Measurements from ENCODE around the gene NT5C2.

Gene NT5C2

DNA sequence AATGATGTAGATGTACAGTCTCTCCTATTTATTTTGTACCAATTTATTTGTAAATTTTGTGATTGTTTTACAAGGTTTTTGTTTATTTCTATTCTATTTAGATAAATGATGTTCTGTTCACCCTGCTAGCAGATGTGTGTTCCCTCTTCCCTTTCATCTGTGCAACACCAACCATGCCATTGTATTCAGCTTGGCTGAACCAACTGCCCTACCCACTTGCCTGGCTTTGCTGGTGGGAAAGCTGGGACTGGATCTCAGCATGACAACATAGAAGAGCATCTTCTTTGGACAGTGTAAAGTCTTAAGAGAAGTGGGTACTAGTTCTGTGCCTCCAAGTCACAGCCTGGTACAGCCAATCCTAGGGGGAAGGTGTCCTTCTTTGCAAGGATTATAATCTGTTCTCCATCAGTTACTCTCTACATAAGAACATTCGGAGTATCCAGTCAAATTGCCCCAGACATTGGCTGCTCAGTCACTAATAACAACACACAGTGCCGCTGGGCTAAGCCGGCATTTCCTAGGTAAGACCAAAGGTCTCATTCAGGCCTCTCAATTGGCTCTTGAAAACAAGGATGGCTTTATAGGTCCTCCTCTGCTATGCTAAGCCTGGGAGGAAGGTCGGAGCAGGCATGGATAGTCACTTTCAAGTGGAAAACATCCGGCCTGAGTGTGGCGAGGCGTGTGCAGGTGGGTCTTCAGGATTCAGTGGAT, 109.7 kb downstream of the NT5C2 start:
- H3K9me3 ChIP-seq (ENCODE audit: control insufficient read depth in 5 of 5, low read length in 5 of 5): no peaks in the 10 kb centered on the region
- H3K4me1 ChIP-seq (ENCODE audit: control insufficient read depth in 5 of 5, insufficient read depth in 5 of 5, low read length in 5 of 5): no peaks in the 10 kb centered on the region
- no peaks in the 10 kb centered on the region for H3K27me3 ChIP-seq (ENCODE audit: control insufficient read depth in 5 of 5, insufficient read depth in 4 of 5, low read length in 5 of 5)
- H3K9ac ChIP-seq (ENCODE audit: low read length in 5 of 5): no peak overlapping the region
- H3K36me3 ChIP-seq (ENCODE audit: control insufficient read depth in 5 of 5, insufficient read depth in 5 of 5, low read length in 5 of 5): peaks cover 13 to 57% (median 30%) of the 10 kb centered on the region in 5 donors
- no peak overlapping the region for H3K27ac ChIP-seq (ENCODE audit: low read depth, low read length)
- no peak overlapping the region for H3K4me3 ChIP-seq (ENCODE audit: low read depth in 1 of 5, low read length in 5 of 5)

DNA sequence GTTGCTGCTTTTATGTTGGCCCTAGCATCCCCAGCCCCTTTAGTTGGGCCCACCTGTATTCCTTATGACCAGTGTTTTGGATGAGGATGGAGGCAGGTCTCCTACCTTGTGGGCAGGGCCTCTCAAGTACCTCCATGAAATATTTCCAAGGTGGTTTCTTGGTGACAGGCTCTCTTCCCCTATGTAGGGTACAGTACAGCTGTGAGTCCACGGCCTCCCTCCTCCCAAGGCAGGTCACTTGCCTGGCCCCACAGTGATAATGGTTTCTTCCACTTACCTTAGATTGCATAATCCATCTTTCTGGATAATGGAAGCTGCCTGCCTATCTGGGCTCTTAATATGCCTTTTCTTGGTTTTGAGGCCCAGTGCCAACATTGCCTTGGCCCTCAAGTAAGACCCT, 110.4 kb downstream of the NT5C2 start:
- peaks cover 9 to 57% (median 28%) of the 10 kb centered on the region in 5 donors for H3K36me3 ChIP-seq (ENCODE audit: control insufficient read depth in 5 of 5, insufficient read depth in 5 of 5, low read length in 5 of 5)
- H3K27ac ChIP-seq (ENCODE audit: low read depth, low read length): no peak overlapping the region
- no peaks in the 10 kb centered on the region for H3K27me3 ChIP-seq (ENCODE audit: control insufficient read depth in 5 of 5, insufficient read depth in 4 of 5, low read length in 5 of 5)
- no peaks in the 10 kb centered on the region for H3K4me1 ChIP-seq (ENCODE audit: control insufficient read depth in 5 of 5, insufficient read depth in 5 of 5, low read length in 5 of 5)
- no peaks in the 10 kb centered on the region for H3K9me3 ChIP-seq (ENCODE audit: control insufficient read depth in 5 of 5, low read length in 5 of 5)
- H3K4me3 ChIP-seq (ENCODE audit: low read depth in 1 of 5, low read length in 5 of 5): no peak overlapping the region
- no peak overlapping the region for H3K9ac ChIP-seq (ENCODE audit: low read length in 5 of 5)

DNA sequence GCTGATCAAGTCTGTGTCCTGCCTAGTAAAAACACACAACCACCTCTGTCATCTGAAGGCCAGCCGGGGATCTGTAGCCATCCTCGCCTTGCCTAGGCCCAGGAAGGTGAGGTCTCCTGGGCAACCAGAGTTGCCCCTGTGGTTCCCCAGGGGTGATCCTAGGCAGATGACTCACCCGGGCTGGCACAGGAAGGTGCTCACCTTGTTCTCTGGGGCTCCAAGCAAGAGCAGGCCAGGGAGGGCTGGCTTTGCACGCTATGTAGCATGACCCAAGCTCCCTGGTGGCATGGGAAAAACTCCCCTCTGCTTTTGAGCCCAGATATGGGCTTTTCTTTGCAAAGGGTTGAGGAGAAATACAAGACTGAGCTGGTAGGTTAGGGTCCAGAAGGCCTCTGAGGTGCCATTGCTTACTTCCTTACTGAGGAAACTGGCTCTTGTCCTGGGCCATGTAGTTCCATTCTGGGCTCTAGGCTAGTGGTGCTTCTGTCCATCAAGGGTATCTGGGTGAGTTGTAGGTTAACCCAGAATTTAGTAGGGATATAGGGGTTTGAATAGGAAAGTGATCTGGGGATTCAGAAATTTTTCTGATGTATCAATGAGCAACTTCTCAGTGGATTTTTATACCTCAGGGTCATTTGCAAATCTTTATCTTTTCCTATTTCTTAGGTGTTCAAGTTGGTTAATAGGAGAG, 112.0 kb downstream of the NT5C2 start:
- Histone ChIP-seq H3K4me3 (ENCODE audit: low read depth in 1 of 5, low read length in 5 of 5) (no peak overlapping the region), H3K36me3 (ENCODE audit: control insufficient read depth in 5 of 5, insufficient read depth in 5 of 5, low read length in 5 of 5) (peaks cover 3 to 59% (median 37%) of the 10 kb centered on the region in 5 donors), H3K27ac (ENCODE audit: low read depth, low read length) (no peak overlapping the region), H3K9me3 (ENCODE audit: control insufficient read depth in 5 of 5, low read length in 5 of 5) (no peaks in the 10 kb centered on the region), H3K9ac (ENCODE audit: low read length in 5 of 5) (no peak overlapping the region), H3K4me1 (ENCODE audit: control insufficient read depth in 5 of 5, insufficient read depth in 5 of 5, low read length in 5 of 5) (no peaks in the 10 kb centered on the region), H3K27me3 (ENCODE audit: control insufficient read depth in 5 of 5, insufficient read depth in 4 of 5, low read length in 5 of 5) (no peaks in the 10 kb centered on the region)

DNA sequence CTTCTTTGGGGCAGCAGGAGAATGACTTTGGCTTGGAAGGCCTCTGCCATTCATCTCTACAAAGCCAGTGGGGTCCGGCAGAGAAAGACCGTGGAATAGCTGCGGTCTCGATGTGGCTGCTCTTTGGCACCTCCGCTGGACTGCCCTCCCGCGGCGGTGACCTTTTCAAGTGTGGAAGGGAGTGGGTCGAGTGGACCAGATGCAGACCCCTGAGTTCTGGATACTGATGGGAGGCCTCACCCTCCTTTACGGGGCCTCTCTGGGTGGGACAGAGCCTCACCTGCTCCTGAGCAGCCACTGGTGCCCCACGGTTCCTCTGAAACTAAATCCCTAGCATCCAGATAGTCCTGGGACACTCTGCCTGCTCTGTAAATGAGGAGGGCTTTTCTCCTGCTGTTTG, 113.1 kb downstream of the NT5C2 start:
- H3K9ac ChIP-seq (ENCODE audit: low read length in 5 of 5): no peak overlapping the region
- H3K9me3 ChIP-seq (ENCODE audit: control insufficient read depth in 5 of 5, low read length in 5 of 5): no peaks in the 10 kb centered on the region
- no peaks in the 10 kb centered on the region for H3K27me3 ChIP-seq (ENCODE audit: control insufficient read depth in 5 of 5, insufficient read depth in 4 of 5, low read length in 5 of 5)
- H3K27ac ChIP-seq (ENCODE audit: low read depth, low read length): no peak overlapping the region
- H3K4me1 ChIP-seq (ENCODE audit: control insufficient read depth in 5 of 5, insufficient read depth in 5 of 5, low read length in 5 of 5): no peaks in the 10 kb centered on the region
- H3K36me3 ChIP-seq (ENCODE audit: control insufficient read depth in 5 of 5, insufficient read depth in 5 of 5, low read length in 5 of 5): peaks cover 0 to 52% (median 29%) of the 10 kb centered on the region in 5 donors
- H3K4me3 ChIP-seq (ENCODE audit: low read depth in 1 of 5, low read length in 5 of 5): no peak overlapping the region

DNA sequence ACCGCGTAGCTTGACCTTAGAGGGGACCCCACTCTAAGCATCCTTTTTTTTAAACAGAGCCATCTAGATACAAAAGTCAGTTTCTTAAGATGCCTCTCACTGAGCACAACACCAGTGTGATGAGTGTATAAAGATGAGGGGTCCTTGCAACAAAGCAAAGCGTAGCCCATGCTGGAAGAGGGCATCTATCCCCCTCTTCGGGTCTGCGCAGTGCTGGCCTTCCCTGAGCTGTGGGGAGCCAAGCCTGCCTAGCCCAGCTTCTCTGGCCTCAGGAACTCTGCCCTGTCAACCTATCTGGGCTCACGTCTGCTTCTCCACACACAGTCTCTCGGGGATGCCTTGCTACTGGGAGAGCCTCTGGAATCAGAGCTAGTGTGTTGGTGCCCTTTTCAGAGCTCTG, 114.0 kb downstream of the NT5C2 start:
- Histone ChIP-seq H3K4me1 (ENCODE audit: control insufficient read depth in 5 of 5, insufficient read depth in 5 of 5, low read length in 5 of 5) (no peaks in the 10 kb centered on the region), H3K9ac (ENCODE audit: low read length in 5 of 5) (no peak overlapping the region), H3K27me3 (ENCODE audit: control insufficient read depth in 5 of 5, insufficient read depth in 4 of 5, low read length in 5 of 5) (no peaks in the 10 kb centered on the region), H3K9me3 (ENCODE audit: control insufficient read depth in 5 of 5, low read length in 5 of 5) (no peaks in the 10 kb centered on the region), H3K4me3 (ENCODE audit: low read depth in 1 of 5, low read length in 5 of 5) (no peak overlapping the region), H3K36me3 (ENCODE audit: control insufficient read depth in 5 of 5, insufficient read depth in 5 of 5, low read length in 5 of 5) (peaks cover 0 to 44% (median 27%) of the 10 kb centered on the region in 5 donors), H3K27ac (ENCODE audit: low read depth, low read length) (no peak overlapping the region)

DNA sequence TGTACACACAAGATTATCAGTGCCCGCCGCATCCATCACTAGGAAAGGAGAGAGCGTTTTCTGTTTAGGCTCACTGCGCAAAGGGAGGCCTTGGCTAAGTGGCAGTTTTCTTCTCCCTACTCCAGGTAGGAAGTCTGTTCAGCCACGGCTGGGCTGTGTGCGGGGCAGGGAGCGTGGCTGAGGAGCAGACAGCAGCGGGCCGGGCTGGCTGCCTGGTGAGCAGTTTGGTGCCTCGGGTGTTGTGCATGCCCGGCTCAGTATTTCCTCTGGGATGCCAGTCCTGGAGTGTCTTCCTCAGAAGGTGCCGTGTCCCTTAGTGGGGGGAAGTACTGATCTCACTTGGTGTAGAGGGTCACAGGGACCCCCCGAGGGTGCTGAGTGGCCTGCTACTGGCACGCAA, 114.4 kb downstream of the NT5C2 start:
- Histone ChIP-seq H3K4me3 (ENCODE audit: low read depth in 1 of 5, low read length in 5 of 5) (no peak overlapping the region), H3K9me3 (ENCODE audit: control insufficient read depth in 5 of 5, low read length in 5 of 5) (no peaks in the 10 kb centered on the region), H3K27me3 (ENCODE audit: control insufficient read depth in 5 of 5, insufficient read depth in 4 of 5, low read length in 5 of 5) (no peaks in the 10 kb centered on the region), H3K9ac (ENCODE audit: low read length in 5 of 5) (no peak overlapping the region), H3K4me1 (ENCODE audit: control insufficient read depth in 5 of 5, insufficient read depth in 5 of 5, low read length in 5 of 5) (no peaks in the 10 kb centered on the region), H3K36me3 (ENCODE audit: control insufficient read depth in 5 of 5, insufficient read depth in 5 of 5, low read length in 5 of 5) (peaks cover 0 to 40% (median 25%) of the 10 kb centered on the region in 5 donors), H3K27ac (ENCODE audit: low read depth, low read length) (no peak overlapping the region)

DNA sequence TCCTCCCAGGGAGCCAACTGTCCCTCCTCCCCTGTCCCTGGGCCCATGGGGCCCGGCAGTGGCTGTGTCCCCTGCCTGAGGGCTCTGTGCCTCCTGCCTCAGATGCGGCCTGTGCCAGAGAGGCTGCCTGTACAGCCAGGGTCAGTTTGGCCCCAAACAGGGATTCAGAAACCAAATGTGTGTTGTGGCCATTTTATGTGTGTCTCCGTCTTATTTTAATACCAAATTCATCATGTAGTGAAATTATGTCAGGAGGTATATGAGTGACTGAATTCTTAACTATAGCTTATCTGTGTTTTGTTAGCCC, 114.8 kb downstream of the NT5C2 start:
- H3K27me3 ChIP-seq (ENCODE audit: control insufficient read depth in 5 of 5, insufficient read depth in 4 of 5, low read length in 5 of 5): no peaks in the 10 kb centered on the region
- H3K27ac ChIP-seq (ENCODE audit: low read depth, low read length): no peak overlapping the region
- H3K9ac ChIP-seq (ENCODE audit: low read length in 5 of 5): no peak overlapping the region
- H3K4me3 ChIP-seq (ENCODE audit: low read depth in 1 of 5, low read length in 5 of 5): no peak overlapping the region
- H3K9me3 ChIP-seq (ENCODE audit: control insufficient read depth in 5 of 5, low read length in 5 of 5): no peaks in the 10 kb centered on the region
- H3K36me3 ChIP-seq (ENCODE audit: control insufficient read depth in 5 of 5, insufficient read depth in 5 of 5, low read length in 5 of 5): peaks cover 0 to 35% (median 21%) of the 10 kb centered on the region in 5 donors
- H3K4me1 ChIP-seq (ENCODE audit: control insufficient read depth in 5 of 5, insufficient read depth in 5 of 5, low read length in 5 of 5): no peaks in the 10 kb centered on the region

DNA sequence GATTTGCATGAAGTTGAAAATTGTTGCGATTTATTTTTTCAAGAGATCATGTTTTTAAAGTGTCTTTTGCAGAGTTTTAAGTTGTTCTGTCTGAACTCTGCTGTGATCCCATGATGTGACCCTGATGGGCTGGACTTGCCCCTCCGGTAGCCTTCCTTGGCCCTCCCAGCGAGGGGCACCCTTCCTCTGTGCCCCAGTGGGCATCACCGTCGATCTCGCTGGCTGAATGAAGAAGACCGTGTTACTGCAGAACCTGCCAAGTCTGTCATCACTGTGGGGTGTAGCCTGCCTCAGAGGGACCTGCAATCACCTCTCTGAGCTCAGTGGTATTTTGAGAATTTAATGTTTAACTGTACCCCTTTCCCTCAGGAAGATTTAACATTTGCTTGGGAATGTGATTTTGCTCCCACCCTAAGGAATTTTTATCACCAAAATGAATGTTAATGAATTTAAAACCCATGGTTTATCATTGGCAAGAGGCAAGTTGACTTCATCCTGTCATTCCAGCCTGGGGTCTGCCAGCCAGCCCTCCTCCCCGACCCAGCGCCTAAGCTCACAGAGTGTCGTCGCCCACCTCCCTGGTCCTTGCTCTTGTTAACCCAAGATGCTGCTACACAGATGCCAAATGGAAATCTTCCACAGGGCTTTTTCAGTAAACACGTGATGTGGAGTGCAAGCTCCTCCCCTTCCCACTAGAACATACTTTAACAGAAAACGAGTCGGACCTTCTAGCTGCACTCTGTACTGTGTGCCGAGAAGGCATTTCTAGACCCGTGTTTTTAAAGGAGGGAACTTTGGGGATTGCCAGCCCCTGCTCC, 115.4 kb downstream of the NT5C2 start:
- Histone ChIP-seq H3K9me3 (ENCODE audit: control insufficient read depth in 5 of 5, low read length in 5 of 5) (no peaks in the 10 kb centered on the region), H3K9ac (ENCODE audit: low read length in 5 of 5) (no peak overlapping the region), H3K27ac (ENCODE audit: low read depth, low read length) (no peak overlapping the region), H3K36me3 (ENCODE audit: control insufficient read depth in 5 of 5, insufficient read depth in 5 of 5, low read length in 5 of 5) (peaks cover 0 to 30% (median 20%) of the 10 kb centered on the region in 5 donors), H3K4me1 (ENCODE audit: control insufficient read depth in 5 of 5, insufficient read depth in 5 of 5, low read length in 5 of 5) (no peaks in the 10 kb centered on the region), H3K4me3 (ENCODE audit: low read depth in 1 of 5, low read length in 5 of 5) (no peak overlapping the region), H3K27me3 (ENCODE audit: control insufficient read depth in 5 of 5, insufficient read depth in 4 of 5, low read length in 5 of 5) (no peaks in the 10 kb centered on the region)

DNA sequence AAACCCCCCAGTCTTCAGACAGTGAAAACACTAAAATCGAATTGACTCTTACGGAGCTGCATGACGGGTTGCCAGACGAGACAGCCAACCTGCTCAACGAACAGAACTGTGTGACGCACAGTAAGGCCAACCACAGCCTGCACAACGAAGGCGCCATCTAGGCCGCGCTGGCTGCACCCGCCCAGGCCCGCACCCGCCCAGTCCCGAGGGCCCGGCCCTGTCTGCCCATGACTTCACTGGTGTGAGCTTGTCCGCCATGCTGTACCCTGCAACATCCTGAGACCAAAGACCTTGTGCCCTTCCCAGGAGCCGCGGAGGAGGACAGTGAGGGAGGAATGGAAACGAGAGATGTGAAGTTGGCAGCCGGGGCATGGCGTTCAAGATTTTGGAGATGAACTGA, 116.1 kb downstream of the NT5C2 start:
- no peak overlapping the region for H3K27ac ChIP-seq (ENCODE audit: low read depth, low read length)
- H3K27me3 ChIP-seq (ENCODE audit: control insufficient read depth in 5 of 5, insufficient read depth in 4 of 5, low read length in 5 of 5): no peaks in the 10 kb centered on the region
- peaks cover 0 to 28% (median 20%) of the 10 kb centered on the region in 5 donors for H3K36me3 ChIP-seq (ENCODE audit: control insufficient read depth in 5 of 5, insufficient read depth in 5 of 5, low read length in 5 of 5)
- H3K9ac ChIP-seq (ENCODE audit: low read length in 5 of 5): no peak overlapping the region
- no peaks in the 10 kb centered on the region for H3K4me1 ChIP-seq (ENCODE audit: control insufficient read depth in 5 of 5, insufficient read depth in 5 of 5, low read length in 5 of 5)
- H3K4me3 ChIP-seq (ENCODE audit: low read depth in 1 of 5, low read length in 5 of 5): no peak overlapping the region
- H3K9me3 ChIP-seq (ENCODE audit: control insufficient read depth in 5 of 5, low read length in 5 of 5): no peaks in the 10 kb centered on the region

DNA sequence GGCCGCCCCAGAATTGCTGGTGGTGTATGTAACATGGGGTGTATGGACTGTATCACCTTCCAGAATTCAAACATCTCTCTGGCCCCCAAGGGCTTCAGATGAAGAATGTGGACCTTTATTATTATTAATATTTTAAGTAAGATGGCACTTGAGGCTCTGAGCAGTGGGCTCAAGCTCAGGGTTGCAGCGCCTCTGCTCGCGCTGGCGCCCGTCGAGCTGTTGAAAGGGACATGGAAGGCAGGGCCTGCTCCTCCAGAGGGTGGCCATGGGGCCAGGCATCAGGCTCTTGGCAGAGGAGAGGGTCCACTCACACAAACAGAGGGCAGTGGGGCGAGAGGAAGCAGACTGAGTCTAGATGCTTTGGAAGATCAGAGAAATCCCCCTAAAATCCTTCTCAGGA, 120.2 kb downstream of the NT5C2 start:
- Histone ChIP-seq H3K9me3 (ENCODE audit: control insufficient read depth in 5 of 5, low read length in 5 of 5) (no peaks in the 10 kb centered on the region), H3K27me3 (ENCODE audit: control insufficient read depth in 5 of 5, insufficient read depth in 4 of 5, low read length in 5 of 5) (no peaks in the 10 kb centered on the region), H3K36me3 (ENCODE audit: control insufficient read depth in 5 of 5, insufficient read depth in 5 of 5, low read length in 5 of 5) (peaks cover 0 to 38% (median 26%) of the 10 kb centered on the region in 5 donors)

More for the DNA sequence above, 120.2 kb downstream of the NT5C2 start:
- H3K27ac ChIP-seq (ENCODE audit: low read depth, low read length): no peak overlapping the region
- H3K9ac ChIP-seq (ENCODE audit: low read length in 5 of 5): no peak overlapping the region
- no peak overlapping the region for H3K4me3 ChIP-seq (ENCODE audit: low read depth in 1 of 5, low read length in 5 of 5)
- no peaks in the 10 kb centered on the region for H3K4me1 ChIP-seq (ENCODE audit: control insufficient read depth in 5 of 5, insufficient read depth in 5 of 5, low read length in 5 of 5)

Data from subcutaneous abdominal adipose tissue (tissue), 5 donors.